HG03064 (cell line): ENCODE results near the gene LAYN.

ENCODE experiments used
- ATAC-seq: cut with Tn5 transposase; IDR thresholded peaks from one replicate; pipeline ENCODE4 v1.9.1; 2021; ENCODE audit warnings: low read depth; ENCODE audit not compliant: unreplicated experiment

Gene LAYN

DNA sequence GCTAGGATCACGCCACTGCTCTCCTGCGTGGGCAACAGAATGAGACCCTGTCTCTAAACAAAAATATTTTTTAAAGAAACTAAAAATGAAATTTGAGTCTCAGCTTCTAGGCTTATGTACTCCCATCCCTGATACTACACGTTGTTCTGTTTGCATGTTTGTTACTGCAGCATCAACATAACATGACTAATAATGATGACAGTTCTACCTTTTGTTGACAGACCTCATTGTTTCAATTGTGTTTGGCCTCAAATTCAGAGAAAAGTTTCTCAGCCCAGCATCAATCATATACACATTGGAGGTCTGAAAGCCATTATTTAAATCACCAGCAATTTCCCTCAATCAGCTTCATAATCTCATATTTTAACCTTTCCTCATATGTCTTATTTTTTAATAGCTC, 20.8 kb downstream of the LAYN start:
- ATAC-seq: no peak

DNA sequence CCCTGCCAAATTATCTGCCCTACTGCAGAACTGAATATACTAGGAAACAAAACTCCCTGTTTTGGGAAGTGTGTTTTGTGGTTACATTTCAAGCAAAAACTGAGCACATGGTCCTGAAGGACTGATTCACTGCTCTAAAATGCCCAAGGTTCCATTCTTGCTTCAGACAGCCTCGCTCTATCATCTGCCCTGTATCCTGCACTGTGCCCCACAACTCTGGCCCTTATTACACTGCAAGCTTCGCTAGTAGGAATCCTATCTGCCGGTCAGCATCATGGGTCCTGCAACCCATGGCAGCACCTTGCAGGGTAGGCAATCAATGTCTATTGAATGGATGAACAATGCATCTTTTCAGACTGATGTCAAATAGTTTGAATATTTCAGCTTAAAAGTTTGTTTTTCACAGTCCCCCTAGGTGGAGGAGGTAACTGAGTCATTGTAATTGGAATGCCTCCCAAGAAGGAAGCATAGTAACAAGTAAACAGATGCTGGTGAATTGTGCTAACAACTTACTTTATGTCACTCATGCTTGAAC, 21.3 kb downstream of the LAYN start:
- ATAC-seq: no peak

DNA sequence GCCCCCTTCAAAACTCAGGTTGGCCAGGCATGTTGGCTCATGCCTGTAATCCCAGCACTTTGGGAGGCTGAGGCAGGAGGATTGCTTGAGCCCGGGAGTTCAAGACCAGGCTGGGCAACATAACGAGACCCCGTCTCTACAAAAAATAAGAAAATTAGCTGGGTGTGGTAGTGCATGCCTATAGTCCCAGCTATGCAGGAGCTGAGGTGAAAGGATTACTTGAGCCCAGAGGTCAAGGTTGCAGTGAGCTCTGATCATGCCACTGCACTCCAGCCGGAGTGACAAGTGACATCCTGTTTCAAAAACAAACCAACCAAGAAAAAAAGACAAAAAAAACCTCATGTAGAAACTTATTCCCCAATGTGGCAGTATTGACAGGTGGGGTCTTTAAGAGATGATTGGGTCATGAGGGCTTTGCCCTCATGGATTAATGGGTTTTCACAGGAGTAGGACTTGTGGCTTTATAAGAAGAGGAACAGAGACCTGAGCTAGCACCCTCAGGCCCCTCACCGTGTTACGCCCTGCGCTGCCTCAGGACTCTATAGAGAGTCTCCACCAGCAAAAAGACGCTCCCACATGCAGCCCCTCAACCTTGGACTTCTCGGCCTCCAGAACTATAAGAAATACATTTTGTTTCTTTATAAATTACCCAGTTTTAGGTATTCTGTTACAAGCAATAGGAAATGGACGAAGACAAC, 22.3 kb downstream of the LAYN start:
- ATAC-seq: no peak

DNA sequence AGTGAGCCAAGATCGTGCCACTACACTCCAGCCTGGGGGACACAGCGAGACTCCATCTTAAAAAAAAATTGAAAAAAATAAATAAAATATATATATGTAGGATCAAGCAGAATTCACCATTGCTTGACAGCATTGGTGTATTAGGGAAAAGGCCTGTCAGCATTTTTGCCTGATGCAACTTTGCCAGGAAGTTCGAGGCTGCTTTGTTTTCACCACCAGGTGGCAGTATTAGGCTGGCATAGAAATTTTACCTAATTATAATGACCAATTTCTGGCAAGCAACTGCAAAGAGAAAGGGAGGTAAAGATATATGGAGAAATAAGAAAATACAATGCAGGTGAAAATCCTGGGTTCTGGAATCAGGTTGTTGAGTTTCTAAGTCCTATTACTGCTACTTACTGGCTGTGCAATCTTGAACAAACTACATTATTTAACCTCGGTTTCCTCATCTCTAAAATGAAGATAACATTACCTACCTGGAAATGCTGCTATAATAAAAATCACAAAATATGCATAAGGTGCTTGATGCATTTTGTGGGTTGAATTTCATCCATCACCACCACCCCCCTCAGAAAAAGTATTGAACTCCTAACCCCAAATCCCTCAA, 24.7 kb downstream of the LAYN start:
- ATAC-seq: no peak

DNA sequence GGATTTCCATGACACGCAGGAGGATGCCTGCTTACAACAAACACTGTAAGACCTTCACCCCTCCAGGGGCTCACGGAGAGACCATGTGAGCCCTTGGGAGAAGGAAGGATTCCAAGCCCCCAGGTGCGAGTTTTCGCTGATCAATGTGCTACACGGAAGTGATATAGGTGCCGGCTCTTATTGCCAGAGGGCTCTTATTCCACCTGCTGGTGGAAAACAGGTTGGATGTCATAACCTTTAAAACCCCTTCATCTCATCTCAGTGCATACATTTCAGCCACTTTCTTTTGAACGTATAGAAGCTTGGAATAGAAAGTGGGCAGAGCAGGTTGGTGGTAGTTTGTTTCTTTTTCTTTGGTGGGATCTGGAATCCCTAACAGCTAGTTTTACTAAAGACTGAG, 25.8 kb downstream of the LAYN start:
- no peak for ATAC-seq

DNA sequence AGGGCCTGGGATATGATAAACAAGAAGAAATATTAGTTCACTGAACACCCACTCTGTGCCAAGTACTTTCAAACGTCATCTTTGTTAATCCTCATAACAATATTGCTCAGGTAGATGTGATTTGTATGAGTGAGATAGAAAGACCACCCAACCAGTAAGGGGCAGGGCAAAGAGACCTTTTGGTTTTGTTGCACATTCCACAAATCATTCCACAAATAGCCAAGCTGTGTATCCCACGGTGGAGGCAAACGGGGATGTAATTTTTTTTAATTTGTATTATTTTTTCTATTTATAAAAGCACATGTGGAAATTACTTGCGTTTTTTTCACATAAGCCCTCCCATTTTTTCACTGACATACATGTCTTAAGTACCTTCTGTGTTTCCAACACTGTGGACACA, 29.0 kb downstream of the LAYN start:
- no peak for ATAC-seq

DNA sequence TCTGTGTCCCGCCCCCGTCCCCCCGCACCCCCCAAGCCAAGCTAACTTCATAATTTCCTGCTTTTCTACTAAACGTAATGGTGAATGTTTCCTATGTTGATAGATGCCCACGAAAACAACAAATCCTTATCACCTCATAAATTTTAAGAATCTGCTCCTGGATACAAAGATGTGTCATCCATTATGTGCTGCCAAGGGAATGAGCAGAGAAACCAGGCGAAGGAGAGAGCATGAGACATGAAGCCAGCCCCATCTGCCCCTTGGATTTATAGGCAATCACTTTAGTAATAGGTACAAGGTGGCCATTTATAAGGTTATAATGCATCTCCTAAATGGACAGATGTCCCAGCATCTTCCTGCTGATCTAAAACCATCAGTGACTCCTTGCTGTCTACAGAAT, 30.3 kb downstream of the LAYN start:
- ATAC-seq: no peak

DNA sequence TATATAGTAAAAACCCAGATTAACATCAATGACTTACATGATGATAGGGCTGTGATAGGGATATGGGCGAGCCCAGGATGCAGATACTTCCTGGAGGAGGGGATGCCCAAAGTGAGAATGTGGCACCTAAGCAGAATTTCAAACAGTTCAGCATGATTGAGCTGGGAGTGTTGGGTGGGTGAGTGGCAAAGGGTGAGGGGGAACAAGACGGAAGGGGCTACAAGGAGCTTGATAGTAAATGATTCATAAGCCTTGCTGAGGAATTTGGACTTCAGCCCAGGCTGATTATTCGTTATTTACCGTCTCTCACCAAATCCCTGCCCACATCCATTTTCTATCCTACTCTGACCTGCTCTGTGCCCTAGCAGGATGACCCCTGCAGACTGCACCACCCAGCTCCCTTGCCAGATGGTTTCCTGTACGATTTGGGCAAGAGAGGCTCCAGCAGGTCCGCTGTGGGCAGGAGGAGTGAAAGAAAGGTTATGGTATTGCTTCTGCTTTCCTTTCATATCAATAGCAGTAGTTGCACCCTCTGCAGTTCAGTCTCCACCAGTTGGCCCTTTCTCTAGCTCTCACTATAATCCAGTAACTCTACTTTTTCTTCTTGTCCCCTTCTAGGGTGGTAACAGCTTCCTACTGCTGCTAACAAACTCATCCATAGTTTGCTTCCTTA, 31.4 kb downstream of the LAYN start:
- ATAC-seq: no peak

DNA sequence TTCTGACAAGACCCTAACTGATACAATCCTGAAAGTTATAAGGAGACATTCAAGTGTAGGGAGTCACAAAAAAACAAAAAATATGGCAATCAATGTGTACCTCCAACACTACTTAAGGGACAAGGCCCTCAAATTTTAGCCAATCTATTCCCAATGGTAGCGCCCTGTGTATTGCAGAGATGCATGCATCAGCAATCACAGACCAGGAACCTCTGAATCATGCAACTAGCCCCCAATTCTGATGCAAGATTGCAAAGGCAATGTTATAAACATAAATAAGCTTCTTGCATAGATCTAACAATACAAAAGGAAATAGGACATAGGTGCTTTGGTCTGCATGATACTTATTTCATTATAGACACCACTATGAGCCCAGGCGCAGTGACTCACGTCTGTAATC, 32.1 kb downstream of the LAYN start:
- no peak for ATAC-seq

DNA sequence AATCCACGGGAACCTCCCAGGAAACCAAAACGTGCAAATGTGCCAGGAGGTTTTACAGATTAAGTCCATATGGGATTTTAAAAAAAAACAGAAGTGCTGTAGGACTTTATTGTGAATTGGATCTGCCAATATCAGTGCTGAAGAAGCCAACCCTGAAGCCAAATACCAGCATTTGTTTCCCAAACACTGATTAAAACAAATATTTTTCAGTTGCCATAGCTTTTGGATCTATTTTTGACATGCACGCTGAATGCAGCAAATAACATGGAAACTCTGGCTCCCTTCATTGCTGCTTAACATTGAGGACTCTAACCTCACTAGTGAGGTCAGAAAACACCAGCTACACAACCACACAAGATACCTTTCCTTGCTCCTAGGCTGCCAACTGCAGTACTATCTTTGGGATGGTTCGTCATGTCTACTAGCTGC, 33.3 kb downstream of the LAYN start:
- ATAC-seq: no peak

DNA sequence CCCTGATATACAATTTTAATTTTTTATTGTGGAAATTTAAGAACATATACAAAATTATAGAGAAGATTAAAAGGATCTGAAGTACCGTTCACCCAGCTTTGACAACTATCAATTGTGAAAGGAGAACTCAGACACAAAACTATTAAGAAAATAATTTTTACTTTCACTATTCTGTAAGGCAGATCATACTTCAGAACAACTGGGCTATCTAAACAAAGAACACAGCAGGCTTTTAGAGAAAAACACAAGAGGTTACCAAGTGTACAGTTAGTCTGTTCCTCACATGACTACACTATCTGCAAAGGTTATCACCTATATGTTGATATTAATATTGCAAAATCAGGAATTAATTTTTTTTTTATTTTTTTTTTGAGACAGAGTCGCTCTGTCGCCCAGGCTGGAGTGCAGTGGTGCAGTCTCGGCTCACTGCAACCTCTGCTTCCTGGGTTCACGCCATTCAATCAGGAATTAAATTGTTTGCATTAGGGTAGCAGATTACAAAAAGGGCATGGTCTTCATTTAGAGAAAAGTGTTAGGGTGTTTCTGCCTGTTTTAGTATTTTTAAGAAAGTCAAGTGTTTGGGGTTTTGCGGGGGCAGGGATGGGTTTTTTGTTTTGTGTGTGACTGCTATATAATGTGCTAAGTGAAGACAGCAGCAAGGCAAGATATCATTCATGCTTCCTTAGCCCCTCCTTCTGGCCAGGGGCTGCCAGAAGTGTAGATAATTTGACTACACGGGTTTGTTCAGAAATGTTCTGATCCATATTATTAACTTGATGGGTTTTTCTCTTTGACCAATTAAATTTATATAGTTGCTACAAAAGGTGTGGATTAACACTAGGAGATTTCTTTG, 34.1 kb downstream of the LAYN start:
- no peak for ATAC-seq

DNA sequence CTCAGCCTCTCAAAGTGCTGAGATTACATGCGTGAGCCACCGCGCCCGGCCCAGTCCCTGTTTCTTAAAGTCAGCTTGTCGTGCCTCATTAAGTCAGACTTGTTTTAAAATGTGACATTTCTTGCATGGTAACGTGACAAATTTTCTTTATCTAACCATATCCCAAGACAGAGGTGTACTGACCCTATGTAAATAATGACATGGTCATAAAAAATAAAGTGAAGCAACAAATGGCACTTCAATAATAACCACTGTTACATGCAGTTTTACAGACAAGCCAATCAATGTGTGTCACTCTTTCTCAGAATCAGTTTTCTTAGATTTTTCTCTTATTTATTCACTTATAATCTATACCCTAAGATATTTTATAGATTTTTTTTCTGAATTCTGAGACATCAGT, 35.2 kb downstream of the LAYN start:
- ATAC-seq: no peak

DNA sequence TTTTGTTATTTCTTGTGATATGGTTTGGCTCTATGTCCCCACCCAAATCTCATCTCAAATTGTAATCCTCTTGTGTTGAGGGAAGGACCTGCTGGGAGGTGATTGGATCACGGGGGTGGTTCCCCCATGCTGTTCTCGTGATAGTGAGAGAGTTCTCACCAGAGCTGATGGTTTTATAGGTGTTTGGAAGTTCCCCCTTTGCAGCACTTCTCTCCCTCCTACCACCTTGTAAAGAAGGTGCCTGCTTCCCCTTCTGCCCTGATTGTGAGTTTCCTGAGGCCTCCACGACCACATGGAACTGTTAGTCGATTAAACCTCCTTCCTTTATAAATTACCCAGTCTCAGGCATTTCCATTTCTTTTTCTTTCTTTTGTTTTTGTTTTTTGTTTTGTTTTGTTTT, 37.3 kb downstream of the LAYN start:
- ATAC-seq: no peak

DNA sequence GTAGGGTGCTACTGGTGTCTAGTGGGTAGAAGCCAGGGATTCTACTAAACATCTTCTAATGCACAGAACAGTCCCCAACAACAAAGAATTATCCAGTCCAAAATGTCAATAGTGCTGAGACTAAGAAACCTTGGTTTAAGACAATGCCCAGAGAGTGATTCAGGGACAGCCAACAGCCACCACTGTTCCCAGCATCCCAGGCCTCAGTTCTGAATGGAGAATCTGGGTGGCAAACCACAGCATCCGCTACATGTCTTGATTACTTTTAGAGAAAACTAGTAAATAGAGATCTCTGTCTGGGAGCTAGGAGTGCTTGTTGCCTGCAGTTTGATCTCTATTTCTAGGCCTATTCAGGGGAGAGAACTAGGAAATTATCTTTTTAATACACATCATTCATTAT, 40.8 kb downstream of the LAYN start:
- no peak for ATAC-seq

DNA sequence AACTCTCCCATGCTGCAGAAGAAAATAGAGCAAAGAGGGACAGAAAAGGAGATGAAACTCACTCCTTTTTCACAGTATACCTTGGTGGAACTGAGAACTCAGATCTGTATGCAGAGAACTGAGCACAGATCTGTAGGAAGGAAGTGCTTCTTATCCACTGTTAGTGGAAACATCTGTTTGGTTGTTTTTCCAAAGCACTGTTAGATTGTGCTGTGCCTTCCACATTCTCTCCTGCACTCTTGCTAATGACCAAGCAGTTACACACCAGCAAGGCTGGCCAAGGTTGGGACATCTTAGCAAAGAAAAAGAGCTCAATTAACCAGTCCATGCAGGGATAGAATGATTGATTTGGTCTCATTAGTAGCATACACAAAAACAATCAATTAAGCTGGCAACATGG, 41.6 kb downstream of the LAYN start:
- ATAC-seq: no peak

DNA sequence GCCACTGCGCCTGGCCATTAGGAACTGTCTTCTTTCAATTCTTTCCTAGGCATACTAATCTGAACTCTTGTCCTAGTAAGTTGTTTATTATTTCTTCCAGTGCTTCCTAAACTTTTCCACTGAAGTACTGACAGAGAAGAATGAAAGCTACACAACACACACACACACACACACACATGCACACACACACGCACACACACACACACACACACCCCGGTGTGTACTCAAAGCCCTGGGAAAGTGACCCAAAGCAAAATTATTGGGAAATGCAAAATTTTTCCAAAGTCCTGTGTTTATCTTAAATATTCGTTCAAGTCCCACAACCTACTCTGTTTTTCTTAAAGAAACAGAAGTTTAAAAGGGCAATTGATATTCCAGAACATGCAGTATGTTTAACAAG, 42.4 kb downstream of the LAYN start:
- no peak for ATAC-seq

DNA sequence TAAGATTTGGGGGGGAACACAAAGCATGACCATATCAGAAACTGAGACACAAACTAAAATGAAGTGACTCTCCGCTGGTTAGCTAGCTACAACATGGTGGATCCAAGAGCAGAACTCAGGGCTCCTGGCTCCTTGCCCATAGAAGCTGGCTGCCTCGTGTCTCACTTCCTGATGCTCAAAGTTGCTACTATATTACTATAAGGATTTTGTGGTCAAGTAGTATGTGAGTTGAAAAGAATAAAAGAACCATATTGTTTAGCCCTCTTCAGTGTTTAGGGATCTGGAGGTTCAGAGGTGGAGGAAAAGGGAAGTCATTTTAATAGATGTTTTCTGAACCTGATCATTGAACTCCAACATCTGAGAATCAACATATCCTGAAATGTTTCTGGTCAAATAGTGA, 44.9 kb downstream of the LAYN start:
- ATAC-seq: no peak

DNA sequence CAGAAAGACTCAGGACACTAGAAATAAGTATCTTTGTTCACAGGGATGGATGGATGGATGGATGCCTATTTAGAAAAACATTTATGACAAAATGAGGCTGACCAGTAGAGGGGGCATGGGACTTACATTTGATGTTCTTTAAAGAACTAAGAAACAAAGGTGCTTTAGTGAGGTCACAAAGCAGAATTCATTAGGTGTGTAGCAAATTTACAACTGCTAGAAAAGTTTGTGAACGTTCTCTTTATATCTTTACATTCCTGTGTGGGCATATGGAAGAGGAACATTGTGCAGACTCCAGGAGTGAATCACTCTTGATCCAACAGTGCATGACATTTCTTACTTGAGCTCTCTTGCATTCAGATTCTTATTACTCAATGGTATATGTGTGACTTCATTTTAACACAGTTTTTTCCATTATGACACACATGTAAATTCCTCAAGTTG, 45.9 kb downstream of the LAYN start:
- ATAC-seq: no peak

DNA sequence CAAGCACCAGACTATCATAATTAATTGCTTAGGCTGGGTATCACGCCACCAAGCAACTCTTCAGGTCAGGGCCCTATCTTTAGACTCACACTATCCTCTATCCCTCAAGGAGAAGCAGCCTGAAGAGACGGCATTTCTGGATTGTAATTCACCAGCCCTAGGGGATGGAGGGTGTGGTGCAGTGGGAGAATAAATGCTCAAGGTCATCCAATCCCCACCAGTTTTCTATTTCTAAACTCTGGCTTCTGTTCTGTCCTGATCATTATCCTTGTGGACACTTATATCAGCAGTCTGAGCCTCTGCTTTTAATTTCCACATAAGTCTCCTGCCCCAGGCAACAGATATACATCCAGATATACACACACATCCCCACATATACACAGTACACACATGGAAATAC, 48.6 kb downstream of the LAYN start:
- ATAC-seq: no peak

DNA sequence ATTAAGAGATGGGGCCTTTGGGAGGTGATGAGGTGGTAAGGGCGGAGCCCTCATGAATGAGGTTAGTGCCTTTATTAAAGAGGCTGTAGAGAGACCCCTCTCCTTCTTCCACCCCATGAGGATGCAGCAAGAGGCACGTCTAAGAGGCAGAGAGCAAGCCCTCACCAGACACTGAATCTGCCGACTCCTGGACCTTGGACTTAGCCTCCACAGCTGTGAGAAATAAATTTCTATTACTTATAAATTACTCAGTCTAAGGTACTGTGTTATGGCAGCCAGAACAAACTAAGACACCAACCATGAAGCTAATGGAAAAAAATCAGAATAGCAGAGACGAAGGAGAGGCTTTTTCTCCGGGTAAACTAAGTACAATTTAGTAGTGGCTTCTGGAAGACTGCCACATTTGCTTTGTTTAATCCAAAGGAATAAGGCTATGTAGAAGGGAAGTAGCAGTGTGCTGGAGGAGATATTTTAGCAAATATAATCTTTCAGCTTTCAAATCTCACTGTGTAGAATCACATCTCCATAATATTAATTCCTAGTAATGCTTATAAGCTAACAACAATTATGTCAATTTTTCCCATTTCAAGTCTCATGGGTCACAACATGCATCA, 49.5 kb downstream of the LAYN start:
- ATAC-seq: no peak
